IPS-NIHi7 (cell line): Measurements from ENCODE around the gene MRPS26.
A peak's percentile ranks its signal among the peaks of the same experiment; 100 is the strongest.
"Not testable (repeated sequence)": the region's sequence is repeated elsewhere in the genome, so short reads cannot be mapped to it uniquely, and the experiment has no call there.

Experiments
- DNase-seq: peaks from one replicate; pipeline ENCODE4 v3.0.0; 2012; ENCODE audit warnings: mixed read lengths; ENCODE audit errors: extremely low spot score

The MRPS26 gene

GRCh38 chr20:3045816-3046676, at the start of gene MRPS26:
TSS of gene MRPS26 (plus strand) at chr20:3046052. CDS start at chr20:3046069, 17 bp downstream.
- DNase-seq = peak; percentile 94

- no peak for DNase-seq
Observed at GRCh38 chr20:2998728-2999127, 47.1 kb upstream of the MRPS26 start.

GRCh38 chr20:3000852-3001523, 44.9 kb upstream of the MRPS26 start:
- DNase-seq = no peak

- no peak for DNase-seq
Observed at GRCh38 chr20:3003416-3003815, 42.4 kb upstream of the MRPS26 start.

GRCh38 chr20:3010985-3011723, 34.7 kb upstream of the MRPS26 start:
- DNase-seq = no peak

GRCh38 chr20:3011752-3012151, 34.1 kb upstream of the MRPS26 start:
- DNase-seq = no peak

- DNase-seq = no peak
Observed at GRCh38 chr20:3013771-3014170, 32.1 kb upstream of the MRPS26 start.

GRCh38 chr20:3014179-3014578, 31.7 kb upstream of the MRPS26 start:
- DNase-seq = no peak

- DNase-seq = no peak
Observed at GRCh38 chr20:3014662-3015061, 31.2 kb upstream of the MRPS26 start.

- not testable (repeated sequence) for DNase-seq
Observed at GRCh38 chr20:3015302-3015701, 30.6 kb upstream of the MRPS26 start.

GRCh38 chr20:3021327-3021726, 24.5 kb upstream of the MRPS26 start:
- no peak for DNase-seq

- no peak for DNase-seq
Observed at GRCh38 chr20:3021777-3022176, 24.1 kb upstream of the MRPS26 start.

- not testable (repeated sequence) for DNase-seq
Observed at GRCh38 chr20:3022559-3023490, 23.0 kb upstream of the MRPS26 start.

- DNase-seq = no peak
Observed at GRCh38 chr20:3027987-3028386, 17.9 kb upstream of the MRPS26 start.

GRCh38 chr20:3031524-3032147, 14.2 kb upstream of the MRPS26 start:
- DNase-seq = no peak

- DNase-seq = no peak
Observed at GRCh38 chr20:3032624-3033023, 13.2 kb upstream of the MRPS26 start.

GRCh38 chr20:3037654-3038053, 8.2 kb upstream of the MRPS26 start:
- no peak for DNase-seq

GRCh38 chr20:3038454-3038853, 7.4 kb upstream of the MRPS26 start:
- DNase-seq = no peak

- no peak for DNase-seq
Observed at GRCh38 chr20:3039426-3039825, 6.4 kb upstream of the MRPS26 start.

- no peak for DNase-seq
Observed at GRCh38 chr20:3040086-3040485, 5.8 kb upstream of the MRPS26 start.
